ENCODE data around the gene HOXC6.
A peak's percentile ranks its signal among the peaks of the same experiment; 100 is the strongest.

GRCh38 chr12:54040148-54040494 is 11.9 kb downstream of the HOXC6 start:
- TF ChIP-seq ZNF274 (IDR thresholded peaks at IDR 0.05; ENCODE audit: borderline replicate concordance, extremely low read depth, low read length) (no peak), SUZ12 (IDR thresholded peaks at IDR 0.05; ENCODE audit: low read length) (no peak), MAFK (IDR thresholded peaks at IDR 0.05; ENCODE audit: low read depth, low read length) (no peak), SIN3A (conservative IDR thresholded peaks at IDR 0.05 in 1 of 2, IDR thresholded peaks at IDR 0.05 in 1 of 2; ENCODE audit: low read depth in 1 of 2, low read length in 2 of 2) (no peak), BACH1 (IDR thresholded peaks at IDR 0.05; ENCODE audit: low read length) (no peak), EZH2 (IDR thresholded peaks at IDR 0.05; ENCODE audit: low read depth, low read length, severe bottlenecking) (no peak), POLR2AphosphoS5 (IDR thresholded peaks at IDR 0.05; ENCODE audit: low read depth, low read length) (no peak), SAP30 (IDR thresholded peaks at IDR 0.05; ENCODE audit: insufficient read depth, insufficient replicate concordance, low read length) (no peak), POLR2A (IDR thresholded peaks at IDR 0.05; ENCODE audit: control extremely low read depth in 1 of 2, low read depth in 2 of 2, low read length in 2 of 2) (no peak), EP300 (IDR thresholded peaks at IDR 0.05; ENCODE audit: borderline replicate concordance in 1 of 2, low read depth in 2 of 2, low read length in 2 of 2) (no peak), CEBPB (IDR thresholded peaks at IDR 0.05; ENCODE audit: low read depth, low read length) (no peak), JUN (IDR thresholded peaks at IDR 0.05; ENCODE audit: low read depth, low read length) (no peak)
- TF ChIP-seq, protein P1, sequence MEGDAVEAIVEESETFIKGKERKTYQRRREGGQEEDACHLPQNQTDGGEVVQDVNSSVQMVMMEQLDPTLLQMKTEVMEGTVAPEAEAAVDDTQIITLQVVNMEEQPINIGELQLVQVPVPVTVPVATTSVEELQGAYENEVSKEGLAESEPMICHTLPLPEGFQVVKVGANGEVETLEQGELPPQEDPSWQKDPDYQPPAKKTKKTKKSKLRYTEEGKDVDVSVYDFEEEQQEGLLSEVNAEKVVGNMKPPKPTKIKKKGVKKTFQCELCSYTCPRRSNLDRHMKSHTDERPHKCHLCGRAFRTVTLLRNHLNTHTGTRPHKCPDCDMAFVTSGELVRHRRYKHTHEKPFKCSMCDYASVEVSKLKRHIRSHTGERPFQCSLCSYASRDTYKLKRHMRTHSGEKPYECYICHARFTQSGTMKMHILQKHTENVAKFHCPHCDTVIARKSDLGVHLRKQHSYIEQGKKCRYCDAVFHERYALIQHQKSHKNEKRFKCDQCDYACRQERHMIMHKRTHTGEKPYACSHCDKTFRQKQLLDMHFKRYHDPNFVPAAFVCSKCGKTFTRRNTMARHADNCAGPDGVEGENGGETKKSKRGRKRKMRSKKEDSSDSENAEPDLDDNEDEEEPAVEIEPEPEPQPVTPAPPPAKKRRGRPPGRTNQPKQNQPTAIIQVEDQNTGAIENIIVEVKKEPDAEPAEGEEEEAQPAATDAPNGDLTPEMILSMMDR (IDR thresholded peaks at IDR 0.05; ENCODE audit: control extremely low read depth in 1 of 3, insufficient read depth in 1 of 3, low read depth in 1 of 3, low read length in 3 of 3), result no peak
- TF ChIP-seq, protein P2, sequence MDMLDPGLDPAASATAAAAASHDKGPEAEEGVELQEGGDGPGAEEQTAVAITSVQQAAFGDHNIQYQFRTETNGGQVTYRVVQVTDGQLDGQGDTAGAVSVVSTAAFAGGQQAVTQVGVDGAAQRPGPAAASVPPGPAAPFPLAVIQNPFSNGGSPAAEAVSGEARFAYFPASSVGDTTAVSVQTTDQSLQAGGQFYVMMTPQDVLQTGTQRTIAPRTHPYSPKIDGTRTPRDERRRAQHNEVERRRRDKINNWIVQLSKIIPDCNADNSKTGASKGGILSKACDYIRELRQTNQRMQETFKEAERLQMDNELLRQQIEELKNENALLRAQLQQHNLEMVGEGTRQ (IDR thresholded peaks at IDR 0.05; ENCODE audit: low read length), result peak; percentile 60

All from H1 (cell line).